SKM-1 treated with dmso at 0.1 percent for 144 hours (cell line): ENCODE measurements around the gene FRMD4A.
A peak's percentile ranks its signal among the peaks of the same experiment; 100 is the strongest.

Source experiments
- DNase-seq: peaks from one replicate; lab custom pipeline; 2025; ENCODE audit not compliant: unreplicated experiment; lab: John Stamatoyannopoulos, UW

Gene FRMD4A

DNA sequence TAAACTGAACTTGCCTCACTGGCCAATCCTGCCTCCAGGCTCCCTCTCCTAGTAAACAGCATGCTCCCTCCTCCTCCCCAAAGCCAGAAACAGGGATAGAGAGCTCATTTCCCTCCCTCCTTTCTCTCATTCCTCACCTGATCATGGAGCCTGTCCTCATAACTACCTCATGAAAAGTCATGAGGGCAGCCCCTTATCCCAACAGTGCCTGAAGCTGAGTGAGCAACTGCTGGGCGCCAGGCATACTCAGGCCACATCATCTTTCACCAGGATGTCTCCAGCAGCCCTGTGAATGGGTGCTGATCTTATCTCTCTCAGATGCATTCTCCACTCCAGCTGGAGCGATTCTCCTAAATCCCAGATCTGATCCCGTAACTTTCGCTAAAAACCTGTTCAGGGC, 436.8 kb downstream of the FRMD4A start:
- DNase-seq, result no peak

DNA sequence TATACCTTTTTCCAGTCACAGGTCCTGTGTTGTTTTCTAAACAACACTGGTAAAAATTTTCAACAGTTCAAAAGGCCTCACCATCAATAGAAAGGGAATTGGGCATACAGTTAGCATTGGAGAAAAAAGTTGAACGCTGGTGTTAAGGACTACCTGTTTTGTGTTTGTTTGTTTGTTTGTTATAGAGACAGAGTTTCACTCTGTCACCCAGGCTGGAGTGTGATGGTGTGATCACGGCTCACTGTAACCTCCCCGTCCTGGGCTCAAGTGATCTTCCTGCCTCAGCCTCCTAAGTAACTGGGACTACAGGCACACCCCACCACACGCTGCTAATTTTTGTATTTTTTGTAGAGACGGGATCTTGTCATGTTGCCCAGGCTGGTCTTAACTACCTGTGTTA, 437.9 kb downstream of the FRMD4A start:
- DNase-seq, result no peak

DNA sequence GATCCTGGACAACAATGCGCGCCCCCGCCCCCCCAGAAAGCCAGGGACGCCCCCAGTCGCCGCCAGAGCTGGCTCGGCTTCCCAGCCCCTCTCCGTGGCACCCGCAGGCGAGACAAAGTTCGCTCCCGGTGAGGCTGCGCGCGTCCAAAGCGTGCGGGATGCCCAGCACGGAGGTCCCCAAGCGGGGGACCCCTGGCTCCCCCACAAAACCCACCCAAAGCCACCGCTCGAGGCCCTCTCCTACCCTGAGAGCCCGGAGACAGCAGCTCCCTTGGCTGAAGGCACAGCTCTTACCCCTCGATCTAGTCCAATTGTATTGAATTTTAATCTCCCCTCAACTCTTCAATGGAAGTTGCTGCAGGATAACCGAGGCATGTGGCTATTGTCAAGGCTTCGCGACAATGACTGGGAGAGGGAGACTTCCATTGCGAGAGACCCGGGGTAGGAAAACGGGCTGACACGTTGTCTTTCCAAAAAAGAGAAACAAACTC, 438.7 kb downstream of the FRMD4A start:
- DNase-seq, result no peak

DNA sequence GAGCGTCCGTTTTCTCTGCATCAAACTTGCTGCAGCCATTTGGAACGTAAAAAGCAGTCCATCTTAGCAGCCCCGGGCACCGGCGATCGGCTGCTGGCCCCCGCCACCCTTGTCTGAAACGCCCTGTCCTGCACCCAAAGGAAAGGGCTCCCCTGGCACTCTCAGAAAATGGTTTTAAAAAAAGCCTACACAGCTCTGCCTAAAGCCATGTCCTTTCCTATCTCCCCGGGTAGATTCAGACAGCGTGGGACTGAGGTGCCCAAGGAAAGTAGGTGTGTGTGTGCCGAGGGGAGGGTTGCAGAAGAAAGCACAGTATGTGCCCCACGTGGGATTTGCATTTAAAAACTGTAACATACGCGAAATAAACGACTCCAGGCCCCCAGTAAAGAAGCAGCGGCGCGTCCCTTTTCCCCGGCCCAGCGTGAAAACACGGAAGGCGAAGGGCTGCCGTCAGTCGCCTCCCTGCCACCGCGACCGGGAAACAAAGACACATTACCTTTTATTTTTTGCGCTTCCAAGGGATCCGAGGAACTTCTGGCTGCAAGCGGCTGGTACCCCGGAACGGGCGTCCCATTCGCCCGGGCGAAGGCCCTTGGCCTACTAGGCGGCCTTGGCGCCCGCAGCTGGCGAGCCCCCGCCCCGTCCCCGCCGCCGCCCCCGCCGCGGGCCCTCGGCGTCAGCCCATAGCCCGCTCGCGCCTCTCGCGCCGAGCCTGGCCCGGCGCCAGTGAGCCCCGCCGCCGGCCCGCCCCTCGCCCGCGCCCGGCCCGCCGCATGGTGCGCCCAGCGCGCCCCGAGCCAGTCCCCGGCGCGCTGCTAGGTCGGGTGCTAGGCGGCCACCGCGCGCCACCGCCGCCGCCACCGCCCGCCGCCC, 439.4 kb downstream of the FRMD4A start:
- no peak for DNase-seq

DNA sequence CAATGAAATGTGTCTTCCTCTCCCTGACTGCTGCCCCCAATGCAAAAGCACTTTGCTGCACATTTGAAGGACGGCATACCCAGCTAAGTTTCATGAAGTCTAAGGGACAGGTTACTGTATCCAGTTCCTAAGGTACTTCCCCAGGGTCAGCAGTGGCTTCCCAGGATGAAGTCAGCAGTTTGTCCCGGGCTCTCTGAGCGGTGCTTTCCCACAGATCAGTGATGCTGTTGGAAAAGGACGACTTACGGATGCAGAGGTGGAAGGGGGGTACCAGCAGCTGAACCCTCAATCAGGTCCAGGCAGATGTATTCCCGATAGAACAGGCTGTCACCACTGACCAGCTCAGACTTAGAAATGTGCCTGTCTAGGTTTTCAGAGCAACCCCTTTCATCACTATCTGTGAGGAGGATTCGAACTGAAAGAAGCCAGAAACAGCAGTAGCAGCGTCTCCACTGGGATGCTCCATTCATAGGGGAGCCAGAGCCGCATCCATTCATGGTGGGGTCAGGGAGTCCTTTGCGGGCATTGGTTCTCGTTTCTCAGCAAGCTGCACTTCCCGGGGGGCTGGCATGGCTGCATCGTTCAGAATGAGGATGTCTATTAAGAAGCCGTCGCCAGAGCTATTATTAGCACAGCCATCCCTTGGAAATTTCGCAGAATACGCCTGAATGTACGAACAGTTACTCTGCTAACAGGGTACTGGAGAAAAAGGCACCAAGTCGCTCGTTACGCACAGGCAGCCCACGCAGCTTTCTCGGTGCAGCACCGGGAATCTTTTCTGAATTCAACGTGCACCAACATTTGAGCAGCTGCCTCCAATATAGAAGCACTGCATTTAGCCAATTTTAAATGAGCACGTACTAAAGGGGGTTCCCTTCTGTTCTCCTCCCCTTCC, 440.2 kb downstream of the FRMD4A start:
- DNase-seq, result no peak

DNA sequence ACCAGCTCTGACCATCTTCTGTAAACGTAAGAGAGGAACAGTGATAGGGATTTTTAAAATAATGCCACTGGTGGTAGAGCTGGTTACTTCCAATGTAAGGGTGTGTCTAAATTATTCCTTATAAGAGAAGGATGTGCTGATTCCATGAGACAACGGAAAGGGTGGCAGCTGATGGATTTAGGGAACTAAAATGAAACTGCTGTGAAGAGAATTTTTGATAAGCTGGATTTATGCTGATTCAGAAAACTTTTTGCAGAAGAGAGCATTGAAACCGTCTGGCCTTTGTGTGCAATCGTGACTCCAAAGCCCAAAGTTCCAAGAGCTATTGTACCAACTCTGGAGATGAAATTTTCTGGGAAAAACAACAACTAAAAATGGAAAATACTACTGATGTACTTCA, 443.0 kb downstream of the FRMD4A start:
- DNase-seq, result no peak

DNA sequence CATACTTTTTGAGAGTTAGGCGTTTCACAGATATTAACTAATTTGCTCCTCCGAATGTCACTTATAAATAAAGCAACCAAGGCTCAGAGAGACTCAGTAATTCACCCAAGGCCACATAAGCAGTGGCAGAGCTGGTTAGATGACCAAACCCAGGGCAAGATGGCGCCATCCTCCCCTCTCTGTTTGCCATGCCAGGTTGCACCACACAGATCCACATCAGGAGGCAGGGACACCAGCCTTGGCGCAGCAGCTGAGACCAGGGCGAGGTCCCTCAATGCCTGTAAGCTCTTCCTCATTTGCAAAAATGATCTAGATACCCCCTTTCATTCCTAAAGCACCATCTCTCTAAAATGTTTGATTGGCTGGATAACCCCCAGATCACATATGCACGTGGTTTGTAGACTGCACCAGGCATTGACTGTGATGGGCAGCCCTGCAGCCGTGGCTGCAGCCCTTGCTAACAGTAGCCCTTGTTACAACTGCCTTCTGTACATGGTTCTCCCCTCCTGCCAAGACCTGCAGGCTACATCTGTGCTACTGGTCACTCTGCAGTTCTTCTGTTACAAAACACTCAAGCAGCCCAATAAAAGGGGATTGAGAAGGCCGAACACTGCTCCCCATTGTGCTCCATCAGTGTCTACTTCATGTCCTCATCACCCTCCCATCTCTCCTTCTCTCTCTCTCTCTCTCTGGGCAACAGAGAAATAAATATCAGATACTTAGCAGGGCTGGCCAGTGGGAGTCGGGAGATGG, 445.3 kb downstream of the FRMD4A start:
- DNase-seq, result no peak

DNA sequence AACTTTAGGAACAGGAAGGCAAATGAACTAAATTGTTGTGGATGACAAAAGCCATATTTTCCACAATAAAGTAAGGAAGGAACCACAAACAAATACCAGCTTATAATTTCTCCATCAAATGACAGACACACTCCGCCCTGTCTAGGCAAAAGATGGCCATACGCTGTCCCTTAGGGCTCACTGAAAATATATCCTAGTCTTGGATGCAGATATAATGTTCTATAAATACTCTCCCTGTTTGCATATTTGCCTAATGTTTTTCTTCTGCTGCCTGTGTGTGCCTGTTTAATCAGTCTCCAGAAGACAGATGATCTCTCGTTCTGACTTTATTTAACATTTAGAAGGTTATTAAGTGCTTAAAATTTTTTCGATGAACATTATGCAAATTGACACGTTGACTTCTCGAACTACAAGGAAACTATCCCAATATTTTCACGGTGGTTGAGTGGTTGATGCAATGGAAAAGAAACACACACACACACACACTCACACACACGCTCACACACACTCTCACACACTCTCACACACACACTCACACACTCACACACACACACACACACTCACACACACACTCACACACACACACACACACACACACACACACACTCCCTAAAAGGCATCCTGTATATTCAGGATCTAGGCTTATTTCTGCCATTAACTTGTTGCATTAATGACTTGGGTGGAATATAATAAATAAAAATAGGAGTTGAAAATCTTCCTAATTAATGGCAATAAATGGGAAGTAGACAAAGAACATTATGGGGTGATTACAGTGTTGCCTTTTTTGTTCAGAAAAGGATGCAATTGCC, 446.9 kb downstream of the FRMD4A start:
- no peak for DNase-seq

DNA sequence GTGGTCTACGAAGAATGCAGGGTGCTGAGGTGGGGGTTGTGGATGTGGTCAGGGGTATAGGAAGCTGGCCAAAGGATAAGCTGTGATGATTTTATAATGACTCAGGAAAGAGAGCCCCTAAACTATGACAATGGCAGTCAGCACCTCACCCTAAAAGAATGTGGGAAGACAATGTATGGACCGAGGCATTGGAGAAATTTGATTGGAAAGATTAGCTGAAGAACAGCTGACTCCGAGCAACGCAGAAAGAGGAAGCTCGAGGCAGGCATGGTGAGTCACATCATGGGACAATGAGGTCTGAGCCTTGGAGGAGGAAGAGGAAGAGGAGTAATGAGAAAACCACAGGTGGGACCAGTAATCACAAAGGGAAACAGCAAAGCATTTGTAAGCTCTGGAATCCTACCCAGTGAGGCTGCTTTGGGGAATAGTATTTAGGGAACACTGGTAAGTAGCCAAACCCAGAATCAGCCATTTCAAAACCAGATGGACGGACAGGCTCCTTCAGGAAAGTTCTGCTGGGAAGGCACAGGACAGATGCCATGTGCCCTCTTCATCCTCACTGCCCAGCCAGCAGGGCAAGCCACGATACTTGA, 448.5 kb downstream of the FRMD4A start:
- DNase-seq, result peak; percentile 81

DNA sequence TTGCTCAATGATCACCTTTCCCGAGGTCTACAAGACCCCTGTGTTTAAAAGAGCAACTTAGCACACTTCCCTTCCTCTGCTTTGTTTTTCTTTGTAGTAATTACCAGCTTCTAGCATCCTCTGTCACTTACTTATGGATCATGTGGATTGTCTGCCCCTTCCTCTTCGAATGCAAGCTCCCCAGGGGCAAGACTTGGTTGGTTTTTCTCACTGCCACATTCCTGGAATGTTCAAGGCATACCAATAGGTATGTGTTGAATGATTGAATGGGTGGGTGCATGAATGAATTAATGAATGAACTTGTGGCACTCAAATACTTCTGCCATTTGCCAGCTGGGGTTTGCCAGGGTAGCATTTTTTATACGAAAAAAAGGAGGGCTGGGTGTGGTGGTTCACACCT, 450.0 kb downstream of the FRMD4A start:
- no peak for DNase-seq

DNA sequence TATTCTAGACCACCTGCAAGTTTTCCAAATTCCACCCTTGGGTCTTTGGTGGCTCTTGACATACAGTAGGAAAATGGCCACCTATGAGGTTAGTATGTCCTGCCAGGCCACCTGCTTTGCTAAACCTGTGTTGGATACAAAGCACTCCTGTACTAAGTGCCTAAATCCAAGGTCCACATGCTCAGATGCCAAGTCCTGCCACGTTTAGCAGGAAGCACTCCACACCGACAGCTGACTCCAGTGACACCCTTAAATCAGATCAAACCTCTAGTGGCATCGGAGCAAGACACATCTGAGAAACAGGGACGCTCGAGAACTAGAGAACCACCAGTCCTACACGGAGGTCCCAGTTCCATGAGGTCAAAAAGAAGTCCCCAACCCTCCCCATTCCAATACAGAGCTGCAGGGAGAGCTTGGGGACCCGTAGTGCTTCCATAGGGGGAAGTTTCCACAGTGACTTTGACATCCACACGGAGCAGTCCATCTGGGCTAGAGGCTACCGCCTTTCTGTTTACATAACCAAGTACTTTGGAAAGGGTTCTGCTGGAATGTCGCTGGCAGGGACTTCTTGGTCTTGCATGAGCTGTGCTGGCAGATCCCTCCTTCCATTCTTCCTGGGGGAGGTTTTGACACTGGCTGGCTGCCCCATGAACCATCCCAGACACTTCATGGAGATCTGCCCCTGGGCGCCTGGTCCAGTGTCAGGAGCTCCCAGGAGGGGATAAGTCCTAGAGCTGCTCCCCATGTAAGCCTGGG, 453.4 kb downstream of the FRMD4A start:
- DNase-seq, result no peak

DNA sequence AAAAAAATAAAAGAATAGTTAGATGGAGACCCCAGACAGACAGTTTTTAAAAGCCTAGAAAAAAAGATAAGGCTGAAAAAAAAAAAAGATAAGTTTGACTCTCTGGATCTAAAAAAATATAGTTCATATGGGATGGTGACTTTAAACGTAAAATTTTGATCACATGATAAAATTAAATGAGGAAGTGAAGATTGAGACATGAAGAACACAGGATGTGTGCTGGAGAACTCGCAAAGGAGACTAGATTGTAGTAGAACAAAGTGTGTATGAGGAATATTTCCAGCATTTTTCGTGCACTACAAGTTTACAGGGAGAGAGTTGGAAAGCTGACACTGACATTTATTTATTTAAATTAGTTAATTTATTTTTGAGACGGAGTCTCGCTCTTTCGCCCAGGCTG, 457.5 kb downstream of the FRMD4A start:
- DNase-seq, result peak; percentile 29

DNA sequence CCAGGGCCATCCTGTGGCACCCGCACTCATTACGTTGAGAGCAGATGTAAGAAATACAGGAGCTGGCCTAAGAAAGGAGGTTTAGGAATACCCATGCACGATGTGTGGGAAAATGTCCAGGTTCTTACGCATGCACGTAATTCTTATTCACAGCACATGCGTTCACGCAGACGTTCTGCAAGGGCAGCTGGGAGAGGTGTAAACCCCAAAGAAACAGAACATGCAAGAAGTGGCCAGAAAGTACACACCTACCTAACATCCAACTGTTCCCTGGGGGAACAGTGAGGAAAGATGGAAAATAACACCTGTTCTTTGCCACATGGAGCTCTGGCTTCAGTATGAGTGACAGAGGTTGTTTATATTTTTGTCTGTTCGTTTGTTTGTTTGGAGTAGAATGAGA, 458.3 kb downstream of the FRMD4A start:
- DNase-seq, result no peak

DNA sequence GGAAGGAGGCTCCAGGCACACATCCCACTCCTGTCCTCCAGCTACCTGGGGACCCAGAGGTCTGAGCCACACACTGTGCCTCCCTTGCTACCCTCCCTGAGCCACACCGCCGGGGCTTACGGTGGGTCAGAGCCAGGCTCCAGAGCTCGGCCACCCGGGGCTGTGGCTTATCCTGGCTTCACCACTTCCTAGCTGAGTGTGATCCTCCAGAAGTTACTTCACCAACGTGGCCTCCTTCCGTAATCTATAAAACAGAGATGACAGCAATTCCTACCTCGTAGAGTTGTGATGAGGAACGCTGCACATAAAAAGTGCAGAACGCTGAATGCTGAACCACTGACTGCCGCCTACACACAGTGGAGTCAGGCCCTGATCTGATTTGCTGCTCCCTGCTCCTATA, 458.9 kb downstream of the FRMD4A start:
- no peak for DNase-seq

DNA sequence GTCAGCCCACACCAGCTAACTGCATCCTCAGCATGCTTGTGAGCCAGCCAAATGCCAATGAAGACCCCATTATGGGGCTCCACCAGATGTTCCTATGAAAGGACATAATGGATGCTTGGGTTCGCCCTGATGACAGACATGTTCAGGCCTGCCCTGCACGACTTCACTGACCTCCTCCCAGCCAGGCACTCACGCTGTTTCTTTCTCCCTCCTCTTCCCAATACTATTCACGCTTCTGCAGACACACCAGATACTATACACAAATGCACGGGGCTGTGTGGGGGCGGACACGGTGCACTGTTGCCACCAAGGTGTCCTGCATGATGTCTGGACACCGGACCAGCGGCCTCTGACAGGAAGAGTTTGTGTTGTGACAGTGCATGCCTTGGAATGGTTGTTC, 459.7 kb downstream of the FRMD4A start:
- DNase-seq, result no peak

DNA sequence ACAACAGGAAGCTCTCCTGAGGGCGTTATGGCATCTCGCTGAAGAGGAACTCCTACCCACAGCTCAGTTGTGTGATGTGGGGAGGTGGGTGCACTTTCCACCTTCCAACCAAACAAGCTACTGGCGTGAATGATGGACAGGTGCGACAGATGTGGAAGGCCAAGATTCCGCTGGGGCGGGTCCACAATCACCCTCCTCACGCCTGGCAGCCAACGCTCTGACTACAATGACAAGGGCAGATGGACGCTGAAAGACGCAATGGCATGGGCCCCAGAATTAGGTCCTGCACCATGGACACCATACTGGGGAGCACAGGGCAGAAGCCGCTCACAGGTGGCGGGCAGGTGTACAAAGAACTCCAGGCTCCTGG, 461.4 kb downstream of the FRMD4A start:
- no peak for DNase-seq

DNA sequence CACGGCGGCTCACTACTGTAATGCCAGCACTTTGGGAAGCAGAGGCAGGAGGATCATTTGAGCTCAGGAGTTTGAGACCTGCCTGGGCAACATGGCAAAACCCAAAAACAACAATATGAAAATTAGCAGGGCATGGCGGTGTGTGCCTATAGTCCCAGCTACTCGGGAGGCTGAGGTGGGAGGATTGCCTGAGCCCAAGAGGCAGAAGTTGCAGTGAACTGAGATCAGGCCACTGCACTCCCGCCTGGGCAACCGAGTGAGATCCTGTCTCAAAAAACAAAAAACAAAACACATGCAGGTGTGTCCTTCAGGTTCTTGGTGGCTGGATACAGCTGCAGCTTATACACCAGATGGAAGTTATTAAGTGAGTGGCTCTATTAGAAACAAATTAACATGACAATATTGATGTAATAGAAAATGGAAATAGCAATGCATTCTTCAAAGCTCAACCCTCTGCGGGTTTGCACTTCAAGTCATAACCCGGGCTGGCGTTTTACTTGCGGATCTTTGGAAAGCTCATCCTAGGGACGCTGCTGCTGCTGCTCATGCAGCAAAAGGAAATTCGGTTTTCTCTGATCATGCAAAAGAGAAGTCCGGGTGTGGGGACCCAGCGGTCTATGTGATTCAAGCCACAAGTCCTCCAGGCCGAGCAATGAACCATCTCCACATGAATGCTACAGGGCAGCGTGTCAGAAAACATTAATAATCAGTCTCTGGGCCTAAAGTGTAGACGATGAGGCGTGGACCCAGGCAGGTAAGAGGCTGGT, 462.0 kb downstream of the FRMD4A start:
- DNase-seq, result no peak

DNA sequence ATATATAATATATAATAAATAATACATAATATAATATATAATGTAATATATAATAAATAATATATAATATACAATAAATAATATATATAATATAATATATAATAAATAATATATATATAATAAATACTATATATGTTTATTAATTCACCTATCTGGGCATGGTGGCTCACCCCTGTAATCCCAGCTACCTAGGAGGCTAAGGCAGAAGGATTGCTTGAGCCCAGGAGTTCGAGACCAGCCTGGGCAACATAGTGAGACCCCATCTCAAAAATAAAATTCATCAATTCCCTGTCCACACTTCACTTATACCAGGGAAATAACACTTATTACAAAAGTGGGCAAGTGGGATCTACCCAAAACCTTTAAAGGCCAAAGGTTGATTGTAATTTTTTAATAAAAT, 462.9 kb downstream of the FRMD4A start:
- DNase-seq, result no peak
